CD14-positive monocyte (primary cell): ENCODE data around the gene ZNF711. TPM values are rescaled to one million over a fixed set of nuclear protein-coding genes. Genes with fewer than 3 reads are reported as not detected.

ENCODE experiments used
- DNase-seq, 3 donors: peaks; one replicate each; pipeline ENCODE4 v3.0.0-alpha.2; 2011 to 2022
- H2AFZ ChIP-seq: 2 replicates; pipeline ENCODE4 v1.6.0; 2012; ENCODE audit warnings: mild to moderate bottlenecking, low read depth, low read length, inconsistent platforms; ENCODE audit not compliant: insufficient read depth, poor library complexity, severe bottlenecking
- H3K27ac ChIP-seq, 2 donors: 1 replicate in 1 of 2; 2 replicates in 1 of 2; pipeline ENCODE4 v1.5.1; 2012 to 2013; ENCODE audit warnings: low read length in 2 of 2, control low read depth in 1 of 2, inconsistent platforms in 1 of 2, low read depth in 1 of 2, mild to moderate bottlenecking in 1 of 2
- H3K27me3 ChIP-seq, 2 donors: one replicate each; pipeline versions ENCODE4 v1.6.0 to v1.6.1; 2011 to 2013; ENCODE audit warnings: low read length in 2 of 2; ENCODE audit not compliant: control insufficient read depth in 2 of 2, insufficient read depth in 2 of 2
- H3K36me3 ChIP-seq, 2 donors: replicated peaks in 1 of 2; 1 replicate in 1 of 2; 2 replicates in 1 of 2; pipeline versions ENCODE4 v1.5.1 to v1.6.1; 2012 to 2013; ENCODE audit warnings: low read length in 2 of 2, control low read depth in 1 of 2, inconsistent platforms in 1 of 2, mild to moderate bottlenecking in 1 of 2; ENCODE audit not compliant: insufficient read depth in 2 of 2, control insufficient read depth in 1 of 2
- H3K4me1 ChIP-seq, 2 donors: 1 replicate in 1 of 2; 2 replicates in 1 of 2; pipeline versions ENCODE4 v1.5.1 to v1.6.1; 2012 to 2013; ENCODE audit warnings: low read length in 2 of 2, control low read depth in 1 of 2, inconsistent platforms in 1 of 2, mild to moderate bottlenecking in 1 of 2, moderate library complexity in 1 of 2; ENCODE audit not compliant: insufficient read depth in 2 of 2, control insufficient read depth in 1 of 2
- H3K4me2 ChIP-seq: replicated peaks from 2 replicates; pipeline ENCODE3; 2012; ENCODE audit warnings: low read length, moderate library complexity, mild to moderate bottlenecking; ENCODE audit not compliant: poor library complexity, severe bottlenecking; ENCODE audit errors: extremely low read depth
- H3K4me3 ChIP-seq, 3 experiments: fragments of 200-600 bp in 1 of 3; sonication (generic) in 1 of 3; replicated peaks in 1 of 3; 1 replicate in 2 of 3; 2 replicates in 1 of 3; pipeline ENCODE4 v1.5.1; 2011 to 2013; ENCODE audit warnings: low read length in 3 of 3, mild to moderate bottlenecking in 3 of 3, control low read depth in 2 of 3, low read depth in 2 of 3, inconsistent platforms in 1 of 3, moderate library complexity in 1 of 3
- H3K79me2 ChIP-seq: 2 replicates; pipeline ENCODE4 v1.6.0; 2012; ENCODE audit warnings: mild to moderate bottlenecking, control low read depth, inconsistent platforms, low read length, moderate library complexity; ENCODE audit not compliant: insufficient read depth
- H3K9ac ChIP-seq: 2 replicates; pipeline ENCODE4 v1.6.0; 2017; ENCODE audit warnings: low read length, mild to moderate bottlenecking; ENCODE audit not compliant: insufficient read depth, poor library complexity, severe bottlenecking
- H3K9me3 ChIP-seq, 2 donors: replicated peaks in 1 of 2; 1 replicate in 1 of 2; 2 replicates in 1 of 2; pipeline versions ENCODE4 v1.5.1 to v1.6.1; 2012 to 2013; ENCODE audit warnings: low read length in 2 of 2, control low read depth in 1 of 2; ENCODE audit not compliant: control insufficient read depth in 1 of 2, insufficient read depth in 1 of 2
- H4K20me1 ChIP-seq: 2 replicates; pipeline ENCODE4 v1.6.0; 2012; ENCODE audit warnings: mild to moderate bottlenecking, low read length, control low read depth, moderate library complexity; ENCODE audit not compliant: insufficient read depth
- H3K27ac Mint-ChIP-seq, 7 donors: one replicate each; pipeline ENCODE4 v1.8.0; 2020; ENCODE audit warnings: mild to moderate bottlenecking in 7 of 7, mixed read lengths in 7 of 7, moderate library complexity in 6 of 7, inconsistent platforms in 2 of 7
- H3K27me3 Mint-ChIP-seq, 3 donors: one replicate each; pipeline ENCODE4 v1.8.0; 2021 to 2022; ENCODE audit warnings: low read depth in 3 of 3, mild to moderate bottlenecking in 3 of 3, mixed read lengths in 3 of 3, moderate library complexity in 3 of 3, inconsistent platforms in 1 of 3
- H3K36me3 Mint-ChIP-seq, 2 donors: one replicate each; pipeline ENCODE4 v1.8.0; 2020; ENCODE audit warnings: mixed read lengths in 2 of 2, inconsistent platforms in 1 of 2, mild to moderate bottlenecking in 1 of 2
- H3K4me1 Mint-ChIP-seq: one replicate; pipeline ENCODE4 v1.8.0; 2020; ENCODE audit warnings: mild to moderate bottlenecking, mixed read lengths
- H3K4me3 Mint-ChIP-seq, 2 donors: one replicate each; pipeline ENCODE4 v1.8.0; 2020; ENCODE audit warnings: mild to moderate bottlenecking in 2 of 2, mixed read lengths in 2 of 2, moderate library complexity in 1 of 2
- H3K9me3 Mint-ChIP-seq, 7 donors: one replicate each; pipeline ENCODE4 v1.8.0; 2020 to 2022; ENCODE audit warnings: mixed read lengths in 7 of 7, mild to moderate bottlenecking in 6 of 7, moderate library complexity in 6 of 7, inconsistent platforms in 2 of 7
- WGBS: methylation state at CpG from one replicate; pipeline ENCODE4 v1.1.5; 2013; ENCODE audit warnings: missing lambda C conversion rate; ENCODE audit not compliant: insufficient coverage; 5-methylcytosine and 5-hydroxymethylcytosine counted together
- intact Hi-C, 2 donors: fragments of 100-400 bp; cut with micrococcal nuclease; formaldehyde crosslinking; loops; one replicate each; pipeline versions ENCODE4 v1.15.0 to v1.15.1; 2023
- polyA minus RNA-seq: library from RNA; depleted of rRNA, polyadenylated mRNA; stranded (reverse); fragments of >200 nt; gene quantifications from 2 replicates; pipeline ENCODE4 v1.2.3, GENCODE V29; 2012
- polyA plus RNA-seq, 3 donors: library from polyadenylated mRNA; depleted of rRNA in 1 of 3; unstranded in 2 of 3; stranded (reverse) in 1 of 3; fragments of 300-500 nt in 2 of 3; fragments of >200 nt in 1 of 3; fragmentation: Illumina TruSeq in 2 of 3; gene quantifications; 1 replicate in 2 of 3; 2 replicates in 1 of 3; pipeline ENCODE4 v1.2.3, GENCODE V29; 2012 to 2021
- total RNA-seq, 12 experiments: library from RNA in 1 of 12; stranded (reverse) in 1 of 12; fragments of 120-200 nt in 1 of 12; gene quantifications; one replicate each; pipeline ENCODE4 v1.2.4 and lab custom pipeline; 2013 to 2026; ENCODE audit warnings: mixed read lengths in 6 of 12, inconsistent platforms in 1 of 12
- TF ChIP-seq, protein P1 (sequence below): fragments of 200-600 bp; IDR thresholded peaks from one replicate; pipeline ENCODE4 v1.8.0; 2022; ENCODE audit warnings: antibody characterized with exemption, mild to moderate bottlenecking

ZNF711 gene
- total RNA-seq (2013) = 0.44 TPM
- polyA plus RNA-seq = under 1 TPM in 1 of 3 donors, not detected in 2; 0.12 TPM
- polyA minus RNA-seq = not detected in 2 replicates
- 0.25 to 10.9 (median 0.78) reads per million in 11 experiments for total RNA-seq (lab: John Stamatoyannopoulos, UW)

DNA sequence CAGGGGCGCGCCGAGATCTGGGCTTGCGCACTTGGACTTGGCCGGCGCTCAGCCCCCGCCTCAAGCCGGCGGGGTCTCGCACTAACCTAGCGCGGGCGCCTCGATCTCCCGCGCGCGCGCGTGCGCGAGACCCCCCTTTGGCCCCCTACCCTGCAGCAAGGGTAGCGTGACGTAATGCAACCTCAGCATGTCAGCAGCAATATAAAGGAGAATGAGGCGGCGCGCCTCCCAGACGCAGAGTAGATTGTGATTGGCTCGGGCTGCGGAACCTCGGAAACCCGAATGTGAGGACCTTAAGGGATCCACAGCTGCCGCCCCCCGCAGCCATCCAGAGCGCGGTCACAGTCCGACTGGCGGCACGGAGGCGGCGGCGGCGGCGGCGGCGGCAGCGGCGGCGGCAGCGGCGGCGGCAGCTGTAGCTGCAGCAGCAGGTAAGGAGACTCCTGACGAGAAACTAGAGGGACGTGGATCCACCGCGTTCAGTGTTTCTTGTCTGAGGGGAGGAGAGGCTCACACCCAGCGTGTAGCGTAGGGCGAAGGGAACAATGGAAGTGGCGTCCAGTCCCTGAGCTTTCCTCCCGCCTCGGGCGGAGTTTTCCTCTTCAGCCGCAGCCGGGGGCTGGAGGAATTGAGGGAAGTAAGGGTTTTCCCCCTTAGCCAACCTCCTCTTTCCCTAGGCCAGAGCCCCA is at the start of gene ZNF711, which contains the start of gene SATL1:
ZNF711 (plus strand) TSS at position 231 of the 689 bp plus-strand sequence. CDS start 3,582 bp downstream, outside the sequence.
SATL1 (minus strand) TSS at position 19 of the 689 bp plus-strand sequence. CDS start 134,811 bp downstream, outside the sequence.
- Histone ChIP-seq H2AFZ (peak within 1 kb of the TSS; percentile 73), H3K27me3 (no peaks in the 10 kb centered on the region), H3K36me3 (no peaks in the 10 kb centered on the region), H3K9ac (peak within 1 kb of the TSS; percentile 30), H3K4me2 (peak within 1 kb of the TSS; percentile 81), H3K9me3 (no peaks in the 10 kb centered on the region), H3K4me1 (peaks cover 0 to 2% of the 10 kb centered on the region in 2 donors), H3K4me3 (peak within 1 kb of the TSS; percentile 31 to 74 (median 45)), H3K79me2 (no peaks in the 10 kb centered on the region), H3K27ac (no peak within 1 kb of the TSS), H4K20me1 (no peaks in the 10 kb centered on the region)
- DNase-seq = no peak
- Mint-ChIP-seq H3K36me3 (no peaks in the 10 kb centered on the region), H3K4me3 (peak within 1 kb of the TSS; percentile 81 to 95), H3K27ac (peak within 1 kb of the TSS in 1 of 7 donors; percentile 23), H3K4me1 (peaks cover 17% of the 10 kb centered on the region), H3K9me3 (peaks cover 0 to 5% (median 4%) of the 10 kb centered on the region in 7 donors), H3K27me3 (peaks cover 7 to 21% (median 13%) of the 10 kb centered on the region in 3 donors)
- TF ChIP-seq, protein P1, sequence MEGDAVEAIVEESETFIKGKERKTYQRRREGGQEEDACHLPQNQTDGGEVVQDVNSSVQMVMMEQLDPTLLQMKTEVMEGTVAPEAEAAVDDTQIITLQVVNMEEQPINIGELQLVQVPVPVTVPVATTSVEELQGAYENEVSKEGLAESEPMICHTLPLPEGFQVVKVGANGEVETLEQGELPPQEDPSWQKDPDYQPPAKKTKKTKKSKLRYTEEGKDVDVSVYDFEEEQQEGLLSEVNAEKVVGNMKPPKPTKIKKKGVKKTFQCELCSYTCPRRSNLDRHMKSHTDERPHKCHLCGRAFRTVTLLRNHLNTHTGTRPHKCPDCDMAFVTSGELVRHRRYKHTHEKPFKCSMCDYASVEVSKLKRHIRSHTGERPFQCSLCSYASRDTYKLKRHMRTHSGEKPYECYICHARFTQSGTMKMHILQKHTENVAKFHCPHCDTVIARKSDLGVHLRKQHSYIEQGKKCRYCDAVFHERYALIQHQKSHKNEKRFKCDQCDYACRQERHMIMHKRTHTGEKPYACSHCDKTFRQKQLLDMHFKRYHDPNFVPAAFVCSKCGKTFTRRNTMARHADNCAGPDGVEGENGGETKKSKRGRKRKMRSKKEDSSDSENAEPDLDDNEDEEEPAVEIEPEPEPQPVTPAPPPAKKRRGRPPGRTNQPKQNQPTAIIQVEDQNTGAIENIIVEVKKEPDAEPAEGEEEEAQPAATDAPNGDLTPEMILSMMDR = no peak
- 0% methylated on average over 37 of the region's 65 CpGs for WGBS
- intact Hi-C loops = no loop called here

DNA sequence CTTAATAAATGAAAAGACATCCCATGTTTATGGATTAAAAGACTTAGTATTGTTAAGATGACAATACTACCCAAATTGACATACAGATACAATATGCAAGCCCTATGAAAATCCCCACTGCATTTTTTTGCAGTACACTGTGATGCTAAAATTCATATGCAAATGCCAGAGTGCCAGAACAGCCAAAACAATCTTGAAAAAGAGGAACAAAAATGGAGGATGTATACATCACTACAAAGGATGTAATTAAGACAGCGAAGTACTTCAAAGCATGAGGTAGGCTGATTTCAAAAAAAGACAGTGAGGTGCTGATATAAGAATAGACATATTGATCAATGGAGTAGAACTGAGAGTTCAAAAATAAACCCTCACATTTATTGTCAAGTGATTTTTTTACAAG is 47.5 kb upstream of the ZNF711 start:
- TF ChIP-seq, protein P1 = no peak
- no peaks in the 10 kb centered on the region for H3K79me2 ChIP-seq
- no peaks in the 10 kb centered on the region for H3K9me3 ChIP-seq
- no peak overlapping the region for H3K27ac Mint-ChIP-seq
- no peaks in the 10 kb centered on the region for H3K4me1 Mint-ChIP-seq
- no peak overlapping the region for H2AFZ ChIP-seq
- H3K27ac ChIP-seq = no peak overlapping the region
- H4K20me1 ChIP-seq = no peaks in the 10 kb centered on the region
- no peak for DNase-seq
- H3K36me3 Mint-ChIP-seq = no peaks in the 10 kb centered on the region
- no peak overlapping the region for H3K4me3 Mint-ChIP-seq
- intact Hi-C loops = no loop called here
- H3K4me1 ChIP-seq = no peaks in the 10 kb centered on the region
- H3K9ac ChIP-seq = no peak overlapping the region
- H3K36me3 ChIP-seq = no peaks in the 10 kb centered on the region
- no peak overlapping the region for H3K4me2 ChIP-seq
- H3K9me3 Mint-ChIP-seq = peaks cover 0 to 2% (median 0%) of the 10 kb centered on the region in 7 donors
- H3K4me3 ChIP-seq = no peak overlapping the region
- no peaks in the 10 kb centered on the region for H3K27me3 ChIP-seq
- WGBS = no CpG with 5 or more reads among the region's 1 CpG
- H3K27me3 Mint-ChIP-seq = no peaks in the 10 kb centered on the region
